HepG2 (cell line): Measurements from ENCODE around the gene PDIA5. TPM values are rescaled to one million over a fixed set of nuclear protein-coding genes. Genes with fewer than 3 reads are reported as not detected.

Source experiments
- LCORL ChIP-seq, 2 experiments: fragments of 450-650 bp in 1 of 2; sonication (generic) in 1 of 2; formaldehyde crosslinking in 1 of 2; IDR thresholded peaks; 2 replicates each; pipeline versions ENCODE4 v1.5.0 to v1.6.1; 2017 to 2020; ENCODE audit warnings: antibody characterized with exemption in 1 of 2, missing genetic modification reagents in 1 of 2
- NFIC ChIP-seq: IDR thresholded peaks from 2 replicates; pipeline ENCODE4 v1.6.1; 2012; ENCODE audit warnings: mild to moderate bottlenecking, low read length, inconsistent platforms
- ZBTB38 ChIP-seq: sonication (generic); formaldehyde crosslinking; IDR thresholded peaks from 2 replicates; pipeline ENCODE4 v1.5.1; 2020; ENCODE audit warnings: mild to moderate bottlenecking, missing genetic modification reagents
- ZNF354B ChIP-seq: sonication (generic); formaldehyde crosslinking; IDR thresholded peaks from 2 replicates; pipeline ENCODE4 v1.8.0; 2022; ENCODE audit warnings: mild to moderate bottlenecking, missing genetic modification reagents
- ZNF501 ChIP-seq: sonication (generic); formaldehyde crosslinking; IDR thresholded peaks from 2 replicates; pipeline ENCODE4 v1.5.1; 2020; ENCODE audit warnings: mild to moderate bottlenecking, moderate library complexity, missing genetic modification reagents
- ZNF773 ChIP-seq: sonication (generic); formaldehyde crosslinking; IDR thresholded peaks from 2 replicates; pipeline ENCODE4 v1.4.0; 2020; ENCODE audit warnings: missing genetic modification reagents, borderline replicate concordance
- polyA plus RNA-seq, 8 experiments: library from polyadenylated mRNA; depleted of rRNA in 3 of 8; stranded (reverse) in 7 of 8; unstranded in 1 of 8; fragments of >200 nt; fragmentation: Illumina TruSeq in 4 of 8; extraction: Trizol in 4 of 8; gene quantifications; 2 replicates each; pipeline versions ENCODE4 v1.2.1 to v1.2.3, GENCODE V29; 2011 to 2016; ENCODE audit warnings: low read depth in 4 of 8, missing spikeins in 1 of 8, mixed read lengths in 1 of 8; ENCODE audit not compliant: insufficient read depth in 1 of 8
- total RNA-seq, 5 experiments: library from RNA; depleted of rRNA; stranded (reverse); fragments of >200 nt; fragmentation: Illumina TruSeq; extraction: Trizol; gene quantifications; 2 replicates each; pipeline ENCODE4 v1.2.3, GENCODE V29; 2016; ENCODE audit warnings: low read depth in 1 of 5
- TF ChIP-seq, protein P1 (sequence below): conservative IDR thresholded peaks from 2 replicates; pipeline ENCODE4 v1.6.1; 2018; ENCODE audit warnings: missing genetic modification reagents
- TF ChIP-seq, protein P2 (sequence below): sonication (generic); formaldehyde crosslinking; IDR thresholded peaks from 2 replicates; pipeline ENCODE4 v1.9.0; 2022; ENCODE audit warnings: low read depth, missing genetic modification reagents
- TF ChIP-seq, protein P3 (sequence below): sonication (generic); formaldehyde crosslinking; IDR thresholded peaks from 2 replicates; pipeline ENCODE4 v1.5.0; 2020; ENCODE audit warnings: mild to moderate bottlenecking, missing genetic modification reagents
- TF ChIP-seq, protein P4 (sequence below): sonication (generic); formaldehyde crosslinking; IDR thresholded peaks from 2 replicates; pipeline ENCODE4 v1.4.0; 2020; ENCODE audit warnings: mild to moderate bottlenecking, missing genetic modification reagents
- TF ChIP-seq, protein P5 (sequence below): sonication (generic); formaldehyde crosslinking; IDR thresholded peaks from one replicate; pipeline ENCODE4 v1.5.1; 2020; ENCODE audit warnings: mild to moderate bottlenecking, missing genetic modification reagents; ENCODE audit errors: not compliant biosample characterization
- TF ChIP-seq, protein P6 (sequence below): sonication (generic); formaldehyde crosslinking; IDR thresholded peaks from 2 replicates; pipeline ENCODE4 v1.4.0; 2020; ENCODE audit warnings: mild to moderate bottlenecking, missing genetic modification reagents

Gene PDIA5
- total and polyA plus RNA-seq, 2 of the 13 experiments (the other 11 are each of a cell fraction or from before 2014, with no cell fraction given): 51.3 to 74.3 TPM

DNA sequence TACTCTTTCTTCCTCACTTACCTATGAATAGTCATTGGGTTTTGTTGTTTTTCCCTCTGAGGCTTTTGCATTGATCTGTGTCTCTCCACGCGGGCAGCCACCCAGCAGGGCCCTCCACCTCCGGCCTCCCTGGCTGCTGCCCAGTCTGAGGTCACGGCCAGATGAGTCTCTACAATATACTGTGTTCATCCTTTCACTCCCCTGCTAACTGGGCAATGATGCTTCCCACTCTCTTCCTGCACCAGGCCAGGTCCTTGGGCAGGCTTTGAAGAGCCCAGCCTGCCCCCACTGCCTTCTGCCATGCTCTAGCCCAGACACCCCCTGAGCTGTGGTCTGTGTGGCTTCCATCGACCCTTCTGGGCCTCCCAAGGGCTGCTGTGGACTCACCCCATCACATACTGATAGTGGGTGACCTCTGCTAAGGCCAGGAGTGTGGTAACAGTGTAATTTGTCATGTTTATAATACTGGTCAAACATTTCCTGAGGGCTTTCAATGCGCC is 18.0 kb downstream of the PDIA5 start (continued):
- TF ChIP-seq, protein P1, sequence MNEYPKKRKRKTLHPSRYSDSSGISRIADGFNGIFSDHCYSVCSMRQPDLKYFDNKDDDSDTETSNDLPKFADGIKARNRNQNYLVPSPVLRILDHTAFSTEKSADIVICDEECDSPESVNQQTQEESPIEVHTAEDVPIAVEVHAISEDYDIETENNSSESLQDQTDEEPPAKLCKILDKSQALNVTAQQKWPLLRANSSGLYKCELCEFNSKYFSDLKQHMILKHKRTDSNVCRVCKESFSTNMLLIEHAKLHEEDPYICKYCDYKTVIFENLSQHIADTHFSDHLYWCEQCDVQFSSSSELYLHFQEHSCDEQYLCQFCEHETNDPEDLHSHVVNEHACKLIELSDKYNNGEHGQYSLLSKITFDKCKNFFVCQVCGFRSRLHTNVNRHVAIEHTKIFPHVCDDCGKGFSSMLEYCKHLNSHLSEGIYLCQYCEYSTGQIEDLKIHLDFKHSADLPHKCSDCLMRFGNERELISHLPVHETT (CRISPR knock-in tag): no peak
- TF ChIP-seq, protein P2, sequence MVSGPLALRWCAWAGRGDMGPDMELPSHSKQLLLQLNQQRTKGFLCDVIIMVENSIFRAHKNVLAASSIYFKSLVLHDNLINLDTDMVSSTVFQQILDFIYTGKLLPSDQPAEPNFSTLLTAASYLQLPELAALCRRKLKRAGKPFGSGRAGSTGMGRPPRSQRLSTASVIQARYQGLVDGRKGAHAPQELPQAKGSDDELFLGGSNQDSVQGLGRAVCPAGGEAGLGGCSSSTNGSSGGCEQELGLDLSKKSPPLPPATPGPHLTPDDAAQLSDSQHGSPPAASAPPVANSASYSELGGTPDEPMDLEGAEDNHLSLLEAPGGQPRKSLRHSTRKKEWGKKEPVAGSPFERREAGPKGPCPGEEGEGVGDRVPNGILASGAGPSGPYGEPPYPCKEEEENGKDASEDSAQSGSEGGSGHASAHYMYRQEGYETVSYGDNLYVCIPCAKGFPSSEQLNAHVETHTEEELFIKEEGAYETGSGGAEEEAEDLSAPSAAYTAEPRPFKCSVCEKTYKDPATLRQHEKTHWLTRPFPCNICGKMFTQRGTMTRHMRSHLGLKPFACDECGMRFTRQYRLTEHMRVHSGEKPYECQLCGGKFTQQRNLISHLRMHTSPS (CRISPR knock-in tag): 0 out of 2 replicates have a peak, but pooled peaks have one; percentile 16
- TF ChIP-seq, protein P3, sequence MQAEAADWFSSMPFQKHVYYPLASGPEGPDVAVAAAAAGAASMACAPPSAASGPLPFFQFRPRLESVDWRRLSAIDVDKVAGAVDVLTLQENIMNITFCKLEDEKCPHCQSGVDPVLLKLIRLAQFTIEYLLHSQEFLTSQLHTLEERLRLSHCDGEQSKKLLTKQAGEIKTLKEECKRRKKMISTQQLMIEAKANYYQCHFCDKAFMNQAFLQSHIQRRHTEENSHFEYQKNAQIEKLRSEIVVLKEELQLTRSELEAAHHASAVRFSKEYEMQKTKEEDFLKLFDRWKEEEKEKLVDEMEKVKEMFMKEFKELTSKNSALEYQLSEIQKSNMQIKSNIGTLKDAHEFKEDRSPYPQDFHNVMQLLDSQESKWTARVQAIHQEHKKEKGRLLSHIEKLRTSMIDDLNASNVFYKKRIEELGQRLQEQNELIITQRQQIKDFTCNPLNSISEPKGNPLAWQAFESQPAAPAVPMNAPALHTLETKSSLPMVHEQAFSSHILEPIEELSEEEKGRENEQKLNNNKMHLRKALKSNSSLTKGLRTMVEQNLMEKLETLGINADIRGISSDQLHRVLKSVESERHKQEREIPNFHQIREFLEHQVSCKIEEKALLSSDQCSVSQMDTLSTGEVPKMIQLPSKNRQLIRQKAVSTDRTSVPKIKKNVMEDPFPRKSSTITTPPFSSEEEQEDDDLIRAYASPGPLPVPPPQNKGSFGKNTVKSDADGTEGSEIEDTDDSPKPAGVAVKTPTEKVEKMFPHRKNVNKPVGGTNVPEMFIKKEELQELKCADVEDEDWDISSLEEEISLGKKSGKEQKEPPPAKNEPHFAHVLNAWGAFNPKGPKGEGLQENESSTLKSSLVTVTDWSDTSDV (CRISPR knock-in tag): no peak
- TF ChIP-seq, protein P4, sequence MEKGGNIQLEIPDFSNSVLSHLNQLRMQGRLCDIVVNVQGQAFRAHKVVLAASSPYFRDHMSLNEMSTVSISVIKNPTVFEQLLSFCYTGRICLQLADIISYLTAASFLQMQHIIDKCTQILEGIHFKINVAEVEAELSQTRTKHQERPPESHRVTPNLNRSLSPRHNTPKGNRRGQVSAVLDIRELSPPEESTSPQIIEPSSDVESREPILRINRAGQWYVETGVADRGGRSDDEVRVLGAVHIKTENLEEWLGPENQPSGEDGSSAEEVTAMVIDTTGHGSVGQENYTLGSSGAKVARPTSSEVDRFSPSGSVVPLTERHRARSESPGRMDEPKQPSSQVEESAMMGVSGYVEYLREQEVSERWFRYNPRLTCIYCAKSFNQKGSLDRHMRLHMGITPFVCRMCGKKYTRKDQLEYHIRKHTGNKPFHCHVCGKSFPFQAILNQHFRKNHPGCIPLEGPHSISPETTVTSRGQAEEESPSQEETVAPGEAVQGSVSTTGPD: no peak
- TF ChIP-seq ZBTB38 (CRISPR knock-in tag): no peak
- no peak for TF ChIP-seq LCORL (IDR thresholded peaks at IDR 0.05)
- TF ChIP-seq LCORL (CRISPR knock-in tag; IDR thresholded peaks at IDR 0.05): peak; percentile 21; the same call in 1 of the 2 replicates
- TF ChIP-seq, protein P5, sequence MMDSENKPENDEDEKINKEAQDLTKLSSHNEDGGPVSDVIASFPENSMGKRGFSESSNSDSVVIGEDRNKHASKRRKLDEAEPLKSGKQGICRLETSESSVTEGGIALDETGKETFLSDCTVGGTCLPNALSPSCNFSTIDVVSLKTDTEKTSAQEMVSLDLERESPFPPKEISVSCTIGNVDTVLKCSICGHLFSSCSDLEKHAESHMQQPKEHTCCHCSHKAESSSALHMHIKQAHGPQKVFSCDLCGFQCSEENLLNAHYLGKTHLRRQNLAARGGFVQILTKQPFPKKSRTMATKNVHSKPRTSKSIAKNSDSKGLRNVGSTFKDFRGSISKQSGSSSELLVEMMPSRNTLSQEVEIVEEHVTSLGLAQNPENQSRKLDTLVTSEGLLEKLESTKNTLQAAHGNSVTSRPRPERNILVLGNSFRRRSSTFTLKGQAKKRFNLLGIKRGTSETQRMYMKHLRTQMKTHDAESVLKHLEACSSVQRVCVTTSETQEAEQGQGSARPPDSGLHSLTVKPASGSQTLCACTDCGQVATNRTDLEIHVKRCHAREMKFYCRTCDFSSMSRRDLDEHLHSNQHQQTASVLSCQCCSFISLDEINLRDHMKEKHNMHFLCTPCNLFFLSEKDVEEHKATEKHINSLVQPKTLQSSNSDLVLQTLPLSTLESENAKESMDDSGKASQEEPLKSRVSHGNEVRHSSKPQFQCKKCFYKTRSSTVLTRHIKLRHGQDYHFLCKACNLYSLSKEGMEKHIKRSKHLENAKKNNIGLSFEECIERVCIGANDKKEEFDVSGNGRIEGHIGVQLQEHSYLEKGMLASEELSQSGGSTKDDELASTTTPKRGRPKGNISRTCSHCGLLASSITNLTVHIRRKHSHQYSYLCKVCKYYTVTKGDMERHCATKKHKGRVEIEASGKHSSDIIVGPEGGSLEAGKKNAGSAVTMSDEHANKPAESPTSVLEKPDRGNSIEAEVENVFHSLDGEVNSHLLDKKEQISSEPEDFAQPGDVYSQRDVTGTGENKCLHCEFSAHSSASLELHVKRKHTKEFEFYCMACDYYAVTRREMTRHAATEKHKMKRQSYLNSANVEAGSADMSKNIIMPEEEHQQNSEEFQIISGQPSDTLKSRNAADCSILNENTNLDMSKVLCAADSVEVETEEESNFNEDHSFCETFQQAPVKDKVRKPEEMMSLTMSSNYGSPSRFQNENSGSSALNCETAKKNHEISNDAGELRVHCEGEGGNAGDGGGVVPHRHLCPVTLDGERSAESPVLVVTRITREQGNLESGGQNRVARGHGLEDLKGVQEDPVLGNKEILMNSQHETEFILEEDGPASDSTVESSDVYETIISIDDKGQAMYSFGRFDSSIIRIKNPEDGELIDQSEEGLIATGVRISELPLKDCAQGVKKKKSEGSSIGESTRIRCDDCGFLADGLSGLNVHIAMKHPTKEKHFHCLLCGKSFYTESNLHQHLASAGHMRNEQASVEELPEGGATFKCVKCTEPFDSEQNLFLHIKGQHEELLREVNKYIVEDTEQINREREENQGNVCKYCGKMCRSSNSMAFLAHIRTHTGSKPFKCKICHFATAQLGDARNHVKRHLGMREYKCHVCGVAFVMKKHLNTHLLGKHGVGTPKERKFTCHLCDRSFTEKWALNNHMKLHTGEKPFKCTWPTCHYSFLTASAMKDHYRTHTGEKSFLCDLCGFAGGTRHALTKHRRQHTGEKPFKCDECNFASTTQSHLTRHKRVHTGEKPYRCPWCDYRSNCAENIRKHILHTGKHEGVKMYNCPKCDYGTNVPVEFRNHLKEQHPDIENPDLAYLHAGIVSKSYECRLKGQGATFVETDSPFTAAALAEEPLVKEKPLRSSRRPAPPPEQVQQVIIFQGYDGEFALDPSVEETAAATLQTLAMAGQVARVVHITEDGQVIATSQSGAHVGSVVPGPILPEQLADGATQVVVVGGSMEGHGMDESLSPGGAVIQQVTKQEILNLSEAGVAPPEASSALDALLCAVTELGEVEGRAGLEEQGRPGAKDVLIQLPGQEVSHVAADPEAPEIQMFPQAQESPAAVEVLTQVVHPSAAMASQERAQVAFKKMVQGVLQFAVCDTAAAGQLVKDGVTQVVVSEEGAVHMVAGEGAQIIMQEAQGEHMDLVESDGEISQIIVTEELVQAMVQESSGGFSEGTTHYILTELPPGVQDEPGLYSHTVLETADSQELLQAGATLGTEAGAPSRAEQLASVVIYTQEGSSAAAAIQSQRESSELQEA: no peak
- TF ChIP-seq, protein P6, sequence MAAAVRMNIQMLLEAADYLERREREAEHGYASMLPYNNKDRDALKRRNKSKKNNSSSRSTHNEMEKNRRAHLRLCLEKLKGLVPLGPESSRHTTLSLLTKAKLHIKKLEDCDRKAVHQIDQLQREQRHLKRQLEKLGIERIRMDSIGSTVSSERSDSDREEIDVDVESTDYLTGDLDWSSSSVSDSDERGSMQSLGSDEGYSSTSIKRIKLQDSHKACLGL (CRISPR knock-in tag): no peak
- no peak for TF ChIP-seq ZNF354B (CRISPR knock-in tag)
- TF ChIP-seq ZNF773 (CRISPR knock-in tag): no peak
- no peak for TF ChIP-seq NFIC
- peak; percentile 51; the same call in 1 of the 2 replicates for TF ChIP-seq ZNF501 (CRISPR knock-in tag)
